GM18858 (cell line): ENCODE results near the gene BCL2L15.

ENCODE experiments used
- ATAC-seq: cut with Tn5 transposase; IDR thresholded peaks from one replicate; pipeline ENCODE4 v1.9.1; 2021; ENCODE audit not compliant: unreplicated experiment

Gene BCL2L15

GRCh38 chr1:113912594-113913311 is 25.4 kb upstream of the BCL2L15 start:
- no peak for ATAC-seq

GRCh38 chr1:113905435-113905861 is 18.1 kb upstream of the BCL2L15 start:
- no peak for ATAC-seq

GRCh38 chr1:113904674-113905434 is 17.5 kb upstream of the BCL2L15 start, which contains the start of the genes AP4B1 and DCLRE1B:
Gene AP4B1, minus strand, starts transcription at chr1:113904799. Its CDS starts 82 bp downstream, at chr1:113904717.
Gene DCLRE1B, plus strand, starts transcription at chr1:113905326. Its CDS starts 261 bp downstream, at chr1:113905587.
- peak; percentile 78 for ATAC-seq

- peak; percentile 25 for ATAC-seq
Observed at GRCh38 chr1:113904293-113904673, 16.9 kb upstream of the BCL2L15 start.

GRCh38 chr1:113903501-113904292 is 16.3 kb upstream of the BCL2L15 start:
- no peak for ATAC-seq

GRCh38 chr1:113901191-113901590 is 13.8 kb upstream of the BCL2L15 start:
- no peak for ATAC-seq

GRCh38 chr1:113899111-113899510 is 11.7 kb upstream of the BCL2L15 start:
- ATAC-seq: no peak

- no peak for ATAC-seq
Observed at GRCh38 chr1:113898241-113898814, 10.9 kb upstream of the BCL2L15 start.

GRCh38 chr1:113895961-113896360 is 8.6 kb upstream of the BCL2L15 start:
- ATAC-seq: no peak

GRCh38 chr1:113895098-113895497 is 7.7 kb upstream of the BCL2L15 start:
- no peak for ATAC-seq

- ATAC-seq: no peak
Observed at GRCh38 chr1:113893267-113893666, 5.9 kb upstream of the BCL2L15 start.

- no peak for ATAC-seq
Observed at GRCh38 chr1:113891631-113892220, 4.3 kb upstream of the BCL2L15 start.

- ATAC-seq: no peak
Observed at GRCh38 chr1:113890816-113891215, 3.4 kb upstream of the BCL2L15 start.

- ATAC-seq: no peak
Observed at GRCh38 chr1:113886417-113887401, 672 bp downstream of the BCL2L15 start.

- ATAC-seq: no peak
Observed at GRCh38 chr1:113881661-113882060, 5.7 kb downstream of the BCL2L15 start.

- ATAC-seq: no peak
Observed at GRCh38 chr1:113879739-113880038, 7.7 kb downstream of the BCL2L15 start.

- ATAC-seq: no peak
Observed at GRCh38 chr1:113876176-113876575, 11.2 kb downstream of the BCL2L15 start.

GRCh38 chr1:113875714-113876113 is 11.7 kb downstream of the BCL2L15 start:
- no peak for ATAC-seq

- peak; percentile 23 for ATAC-seq
Observed at GRCh38 chr1:113874012-113874879, 13.1 kb downstream of the BCL2L15 start.
